ENCODE measurements around the gene RANGAP1.
"Not testable (repeated sequence)": the region's sequence is repeated elsewhere in the genome, so short reads cannot be mapped to it uniquely, and the experiment has no call there.

RANGAP1 gene

GRCh38 chr22:41308544-41308947 lies 22.6 kb upstream of the RANGAP1 start:
- no peaks in the 10 kb centered on the region for H3K27me3 Mint-ChIP-seq
- H3K36me3 Mint-ChIP-seq (ENCODE audit: low read depth) = peaks cover 50% of the 10 kb centered on the region
- peak overlapping the region; percentile 68 for H3K27ac Mint-ChIP-seq
- peaks cover 50% of the 10 kb centered on the region for H3K4me1 Mint-ChIP-seq (ENCODE audit: low read depth)
- no peaks in the 10 kb centered on the region for H3K9me3 Mint-ChIP-seq
- H3K4me3 Mint-ChIP-seq = no peak overlapping the region
- no peak for DNase-seq

GRCh38 chr22:41308054-41308453 lies 22.1 kb upstream of the RANGAP1 start:
- Mint-ChIP-seq H3K27me3 (no peaks in the 10 kb centered on the region), H3K4me1 (ENCODE audit: low read depth) (peaks cover 54% of the 10 kb centered on the region), H3K27ac (peak overlapping the region; percentile 68), H3K4me3 (no peak overlapping the region), H3K9me3 (no peaks in the 10 kb centered on the region), H3K36me3 (ENCODE audit: low read depth) (peaks cover 50% of the 10 kb centered on the region)
- no peak for DNase-seq

- Mint-ChIP-seq H3K4me3 (no peak overlapping the region), H3K27me3 (no peaks in the 10 kb centered on the region), H3K27ac (peak overlapping the region; percentile 37), H3K9me3 (no peaks in the 10 kb centered on the region), H3K4me1 (ENCODE audit: low read depth) (peaks cover 53% of the 10 kb centered on the region), H3K36me3 (ENCODE audit: low read depth) (peaks cover 48% of the 10 kb centered on the region)
- no peak for DNase-seq
These were observed 19.7 kb upstream of the RANGAP1 start for GRCh38 chr22:41305646-41306045.

DNA sequence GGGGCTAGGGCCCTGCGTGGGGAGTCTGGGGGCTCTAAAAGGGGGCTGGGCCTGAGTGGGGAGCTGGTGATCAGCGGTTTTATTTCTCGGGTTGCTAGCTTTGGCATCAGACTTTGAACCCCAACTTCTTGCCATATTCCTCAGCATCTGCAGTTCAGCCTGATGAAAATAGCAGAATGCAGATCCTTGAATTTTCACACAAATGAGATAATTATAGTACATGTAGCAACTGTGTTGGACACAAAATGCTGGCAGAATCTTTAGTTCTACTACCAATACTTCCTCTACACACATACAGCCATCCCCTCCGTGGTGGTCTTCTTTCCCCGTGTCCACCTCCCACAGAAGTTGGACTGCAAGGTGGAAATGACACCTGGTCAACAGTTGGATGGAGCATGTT lies 16.8 kb upstream of the RANGAP1 start:
- Mint-ChIP-seq H3K4me1 (ENCODE audit: low read depth) (peaks cover 43% of the 10 kb centered on the region), H3K36me3 (ENCODE audit: low read depth) (peaks cover 28% of the 10 kb centered on the region), H3K9me3 (no peaks in the 10 kb centered on the region), H3K27ac (peak overlapping the region; percentile 90), H3K27me3 (no peaks in the 10 kb centered on the region), H3K4me3 (peak overlapping the region; percentile 83)
- DNase-seq = no peak

DNA sequence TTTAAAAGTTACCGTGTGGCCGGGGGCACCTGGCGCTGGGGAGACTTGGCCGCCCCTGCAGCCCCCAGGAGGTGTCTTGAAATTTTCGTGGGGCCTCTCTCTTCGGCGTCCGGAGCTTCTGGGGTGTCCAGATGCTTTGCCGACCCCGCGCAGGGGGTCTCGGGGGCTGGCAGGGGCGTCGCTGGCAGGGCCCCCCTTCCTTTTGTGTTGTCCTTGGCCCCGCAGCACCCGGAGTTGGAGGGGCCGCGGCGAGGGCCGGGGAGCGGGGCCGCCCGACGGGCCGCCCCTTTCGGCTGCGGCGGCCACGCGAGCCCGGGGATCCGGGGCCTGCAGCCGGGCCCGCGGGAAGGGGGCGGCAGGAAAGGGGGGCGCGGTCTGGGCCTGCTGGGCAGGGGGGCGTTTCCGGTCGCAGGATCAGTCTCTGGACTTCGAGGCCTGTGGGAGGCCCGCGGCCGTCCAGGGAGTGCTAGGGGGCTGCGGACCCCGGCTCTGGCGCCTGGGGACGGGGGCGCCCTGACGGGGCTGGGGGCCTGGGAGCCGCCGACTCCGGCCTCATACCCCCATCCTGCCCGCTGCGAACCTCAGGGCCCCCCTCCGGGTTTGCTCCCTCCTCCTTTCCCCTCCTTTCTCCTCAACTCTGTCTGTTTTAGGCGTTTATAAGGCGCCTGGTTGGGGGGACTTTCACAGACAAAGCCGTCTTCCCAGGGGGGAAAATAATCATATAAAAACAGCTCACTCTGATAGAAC lies 16.2 kb upstream of the RANGAP1 start:
- H3K27me3 Mint-ChIP-seq = no peaks in the 10 kb centered on the region
- H3K27ac Mint-ChIP-seq = peak overlapping the region; percentile 90
- peak; percentile 61 for DNase-seq
- H3K9me3 Mint-ChIP-seq = no peaks in the 10 kb centered on the region
- peak overlapping the region; percentile 83 for H3K4me3 Mint-ChIP-seq
- H3K36me3 Mint-ChIP-seq (ENCODE audit: low read depth) = peaks cover 22% of the 10 kb centered on the region
- peaks cover 36% of the 10 kb centered on the region for H3K4me1 Mint-ChIP-seq (ENCODE audit: low read depth)

GRCh38 chr22:41301085-41302020 lies 15.4 kb upstream of the RANGAP1 start, which contains the start of gene ZC3H7B:
Gene ZC3H7B (plus strand): TSS chr22:41301525. CDS start chr22:41320661, 19,136 bp downstream.
- peaks cover 35% of the 10 kb centered on the region for H3K4me1 Mint-ChIP-seq (ENCODE audit: low read depth)
- peak within 1 kb of the TSS; percentile 82 for H3K27ac Mint-ChIP-seq
- H3K9me3 Mint-ChIP-seq = no peaks in the 10 kb centered on the region
- no peaks in the 10 kb centered on the region for H3K27me3 Mint-ChIP-seq
- peak within 1 kb of the TSS; percentile 83 for H3K4me3 Mint-ChIP-seq
- peaks cover 17% of the 10 kb centered on the region for H3K36me3 Mint-ChIP-seq (ENCODE audit: low read depth)
- peak; percentile 87 for DNase-seq

DNA sequence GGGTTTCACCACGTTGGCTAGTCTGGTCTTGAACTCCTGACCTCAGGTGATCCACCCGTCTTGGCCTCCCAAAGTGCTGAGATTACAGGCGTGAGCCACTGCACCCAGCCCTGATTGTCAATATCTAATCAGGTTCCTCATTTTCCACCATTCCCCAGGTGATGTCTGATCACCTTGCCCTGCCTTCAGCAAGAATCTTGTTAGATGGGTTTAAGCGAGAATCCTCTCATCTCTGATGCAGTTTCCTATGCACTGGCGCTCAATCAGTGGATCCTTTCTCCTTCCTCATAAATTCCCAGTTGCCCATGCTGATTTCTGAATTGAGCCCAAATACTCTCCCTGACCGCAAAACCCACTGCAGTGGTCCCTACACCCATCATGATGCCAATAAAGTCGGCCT lies 14.7 kb upstream of the RANGAP1 start:
- Mint-ChIP-seq H3K9me3 (no peaks in the 10 kb centered on the region), H3K27me3 (no peaks in the 10 kb centered on the region), H3K4me1 (ENCODE audit: low read depth) (peaks cover 31% of the 10 kb centered on the region), H3K27ac (peak overlapping the region; percentile 82), H3K36me3 (ENCODE audit: low read depth) (peaks cover 13% of the 10 kb centered on the region), H3K4me3 (peak overlapping the region; percentile 83)
- DNase-seq = no peak

- no peaks in the 10 kb centered on the region for H3K9me3 Mint-ChIP-seq
- DNase-seq = no peak
- no peaks in the 10 kb centered on the region for H3K27me3 Mint-ChIP-seq
- H3K36me3 Mint-ChIP-seq (ENCODE audit: low read depth) = no peaks in the 10 kb centered on the region
- H3K4me3 Mint-ChIP-seq = no peak overlapping the region
- no peak overlapping the region for H3K27ac Mint-ChIP-seq
- H3K4me1 Mint-ChIP-seq (ENCODE audit: low read depth) = peaks cover 6% of the 10 kb centered on the region
These were observed 11.1 kb upstream of the RANGAP1 start for GRCh38 chr22:41296826-41297667.

- not testable (repeated sequence) for H3K27me3 Mint-ChIP-seq; H3K27ac Mint-ChIP-seq; H3K9me3 Mint-ChIP-seq; H3K4me1 Mint-ChIP-seq (ENCODE audit: low read depth); H3K4me3 Mint-ChIP-seq; DNase-seq; H3K36me3 Mint-ChIP-seq (ENCODE audit: low read depth)
These were observed 8.8 kb upstream of the RANGAP1 start for GRCh38 chr22:41294816-41295215.

GRCh38 chr22:41290262-41291221 lies 4.6 kb upstream of the RANGAP1 start:
- Mint-ChIP-seq H3K36me3 (ENCODE audit: low read depth) (peaks cover 7% of the 10 kb centered on the region), H3K27ac (no peak overlapping the region), H3K27me3 (no peaks in the 10 kb centered on the region), H3K4me3 (no peak overlapping the region), H3K4me1 (ENCODE audit: low read depth) (peaks cover 13% of the 10 kb centered on the region), H3K9me3 (no peaks in the 10 kb centered on the region)
- DNase-seq = no peak

DNA sequence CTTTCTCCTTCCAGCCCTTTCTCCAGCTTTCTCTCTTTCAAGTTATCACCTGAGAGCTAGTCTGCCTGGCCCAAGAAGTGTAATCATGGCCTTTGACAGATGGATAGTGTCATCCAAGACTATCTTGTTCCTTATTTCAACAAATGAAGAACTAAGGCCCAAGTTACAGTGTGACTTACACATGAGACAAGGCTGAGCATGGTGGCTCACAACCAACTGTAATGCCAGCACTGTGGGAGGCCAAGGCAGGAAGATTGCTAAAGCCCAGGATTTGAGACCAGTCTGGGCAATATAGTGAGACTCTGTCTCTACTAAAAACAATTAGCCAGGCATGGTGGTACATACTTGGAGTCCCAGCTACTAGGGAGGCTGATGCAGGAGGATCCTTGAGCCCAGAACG lies 3.7 kb upstream of the RANGAP1 start:
- peaks cover 15% of the 10 kb centered on the region for H3K36me3 Mint-ChIP-seq (ENCODE audit: low read depth)
- no peaks in the 10 kb centered on the region for H3K27me3 Mint-ChIP-seq
- H3K4me3 Mint-ChIP-seq = no peak overlapping the region
- no peak for DNase-seq
- H3K27ac Mint-ChIP-seq = no peak overlapping the region
- peaks cover 19% of the 10 kb centered on the region for H3K4me1 Mint-ChIP-seq (ENCODE audit: low read depth)
- H3K9me3 Mint-ChIP-seq = no peaks in the 10 kb centered on the region

DNA sequence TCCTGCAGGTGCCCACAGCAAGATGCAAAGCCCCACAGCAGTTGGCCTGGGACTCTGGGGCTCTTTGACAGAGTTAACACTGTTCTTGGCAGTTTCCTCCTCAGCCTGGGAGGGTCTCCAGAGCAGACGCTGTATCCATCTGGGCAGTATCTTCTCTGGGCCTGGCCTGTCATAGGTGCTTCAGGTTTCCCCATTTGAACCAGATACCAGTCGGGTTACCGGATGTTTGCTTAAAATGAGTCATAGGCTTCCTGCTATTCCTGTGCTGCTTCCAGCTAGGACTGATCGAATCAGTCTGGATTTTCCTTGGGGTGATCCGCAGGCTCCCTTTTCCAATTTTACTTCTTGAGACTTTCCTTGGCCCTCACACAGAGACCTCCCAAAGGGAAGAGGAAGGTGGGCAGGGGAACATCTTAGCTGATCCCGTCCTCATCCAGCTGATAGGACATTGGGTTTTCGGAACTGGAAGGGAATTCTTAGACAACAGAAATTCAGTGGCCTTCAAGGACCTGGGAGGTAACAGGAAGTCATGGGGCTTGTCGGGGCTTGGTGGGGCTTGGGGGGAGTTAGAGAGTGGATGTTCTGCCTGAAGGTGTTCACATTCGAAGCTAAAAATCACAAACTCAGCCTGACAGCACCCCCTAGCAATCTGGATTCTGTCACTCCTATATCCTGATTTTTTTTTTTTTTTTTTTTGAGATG lies 2.4 kb upstream of the RANGAP1 start:
- no peaks in the 10 kb centered on the region for H3K9me3 Mint-ChIP-seq
- DNase-seq = no peak
- no peaks in the 10 kb centered on the region for H3K27me3 Mint-ChIP-seq
- H3K4me3 Mint-ChIP-seq = no peak overlapping the region
- peak overlapping the region; percentile 63 for H3K27ac Mint-ChIP-seq
- H3K4me1 Mint-ChIP-seq (ENCODE audit: low read depth) = peaks cover 28% of the 10 kb centered on the region
- peaks cover 26% of the 10 kb centered on the region for H3K36me3 Mint-ChIP-seq (ENCODE audit: low read depth)

DNA sequence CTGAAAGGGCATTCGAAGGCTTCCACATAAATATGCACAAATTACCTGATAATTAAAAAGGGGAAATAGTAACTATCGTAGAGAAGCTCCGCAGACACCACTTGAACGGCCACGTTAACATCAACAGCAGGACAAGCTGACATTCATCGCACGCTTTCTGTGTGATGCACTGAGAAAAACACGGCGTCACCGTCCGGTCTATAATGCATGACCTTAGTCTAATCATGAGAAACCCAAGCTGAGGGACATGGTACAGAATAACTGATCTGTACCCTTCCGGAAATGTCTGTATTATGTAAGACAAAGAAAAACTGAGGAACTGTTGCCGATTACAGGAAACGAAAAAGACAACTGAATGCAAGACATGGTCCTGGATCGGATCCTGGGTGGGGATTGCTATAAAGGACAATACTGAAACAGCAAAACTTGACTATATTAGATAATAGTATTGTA lies 678 bp upstream of the RANGAP1 start:
- DNase-seq = peak; percentile 55
- peaks cover 36% of the 10 kb centered on the region for H3K4me1 Mint-ChIP-seq (ENCODE audit: low read depth)
- H3K4me3 Mint-ChIP-seq = peak overlapping the region; percentile 94
- H3K9me3 Mint-ChIP-seq = no peaks in the 10 kb centered on the region
- H3K27ac Mint-ChIP-seq = peak overlapping the region; percentile 99
- H3K27me3 Mint-ChIP-seq = no peaks in the 10 kb centered on the region
- H3K36me3 Mint-ChIP-seq (ENCODE audit: low read depth) = peaks cover 39% of the 10 kb centered on the region

All from activated T-cell treated with anti-CD3 and anti-CD28 coated beads, Interleukin-2, amount 50 U/mL, for 24 hours (primary cell).